Adrenal gland (tissue), 12 donors: ENCODE measurements around the gene INHBC. TPM values are rescaled to one million over a fixed set of nuclear protein-coding genes. Genes with fewer than 3 reads are reported as not detected.

ENCODE experiments used
- DNase-seq, 7 donors: peaks; one replicate each; pipeline ENCODE4 v3.0.0-alpha.2; 2019 to 2020
- H3K27ac ChIP-seq, 5 donors: fragments of 200-600 bp; sonication (generic) in 4 of 5; 1 replicate in 3 of 5; 2 replicates in 2 of 5; pipeline versions ENCODE4 v1.5.1 to v1.8.0; 2016 to 2020; ENCODE audit warnings: mild to moderate bottlenecking in 1 of 5
- H3K27me3 ChIP-seq: fragments of 200-600 bp; 2 replicates; pipeline ENCODE4 v1.8.0; 2021
- H3K36me3 ChIP-seq, 2 donors: fragments of 200-600 bp; replicated peaks in 1 of 2; 1 replicate in 1 of 2; 2 replicates in 1 of 2; pipeline versions ENCODE4 v1.5.1 to v1.8.0; 2018 to 2022
- H3K4me1 ChIP-seq, 2 donors: fragments of 200-600 bp; replicated peaks in 1 of 2; 1 replicate in 1 of 2; 2 replicates in 1 of 2; pipeline versions ENCODE4 v1.5.1 to v1.8.0; 2018 to 2021
- H3K4me3 ChIP-seq, 4 donors: fragments of 200-600 bp; sonication (generic) in 3 of 4; one replicate each; pipeline ENCODE4 v1.5.1; 2016 to 2018
- H3K9me3 ChIP-seq, 3 donors: fragments of 200-600 bp; sonication (generic) in 1 of 3; replicated peaks in 1 of 3; 1 replicate in 2 of 3; 2 replicates in 1 of 3; pipeline versions ENCODE4 v1.5.1 to v1.8.0; 2016 to 2021
- CTCF ChIP-seq, 6 experiments: fragments of 450-650 bp in 4 of 6; fragments of 200-600 bp in 2 of 6; sonication (generic) in 1 of 6; IDR thresholded peaks; 1 replicate in 5 of 6; 2 replicates in 1 of 6; pipeline versions ENCODE4 v1.5.1 to v1.8.0; 2016 to 2021; ENCODE audit warnings: antibody characterized with exemption in 6 of 6, mild to moderate bottlenecking in 2 of 6, moderate library complexity in 1 of 6
- POLR2A ChIP-seq, 2 donors: fragments of 450-650 bp; IDR thresholded peaks; one replicate each; pipeline ENCODE4 v1.6.1; 2017; ENCODE audit warnings: antibody characterized with exemption in 2 of 2, mild to moderate bottlenecking in 2 of 2, moderate library complexity in 1 of 2
- WGBS, 4 donors: extraction: QIAGEN DNeasy Blood & Tissue Kit in 2 of 4; methylation state at CpG; one replicate each; pipeline versions ENCODE4 v1.1.5 to v1.1.7; 2013 to 2017; 5-methylcytosine and 5-hydroxymethylcytosine counted together
- intact Hi-C, 2 donors: fragments of 100-400 bp; cut with DNase I; formaldehyde crosslinking; loops; one replicate each; pipeline versions ENCODE4 v1.14.1 to v1.15.0; 2022 to 2023
- polyA plus RNA-seq, 3 donors: library from polyadenylated mRNA; stranded (reverse); fragments of 200-250 nt in 2 of 3; fragments of 350-450 nt in 1 of 3; fragmentation: Illumina TruSeq in 1 of 3; extraction: RNeasy Lipid Tissue Mini Kit (QIAGEN cat#74804) in 1 of 3; gene quantifications; one replicate each; pipeline ENCODE4 v1.2.3, GENCODE V29; 2013 to 2014
- total RNA-seq, 9 donors: library from RNA; depleted of rRNA in 4 of 9; stranded (reverse); fragments of >200 nt in 4 of 9; fragments of 120-200 nt in 1 of 9; fragmentation: NEBNext Ultra II Directional in 1 of 9; extraction: Animal tissue kit (Norgen Biotek cat#: 25700) in 1 of 9; gene quantifications; one replicate each; pipeline versions ENCODE4 v1.1.0 to v1.2.4, GENCODE V29; 2013 to 2023
- donor health status: healthy with polysubstance abuse.
- donor health status: Bipolar disorder and iron deficiency.
- donor health status: DM: yes; HTN: yes; CAD: no.
- donor health status: DM: no; HTN: no; CAD: no.
- donor health status: DM: no; HTN: no; CAD: no.
- donor health status: DM: yes; HTN: yes; CAD: no.

The INHBC gene
- total and polyA plus RNA-seq, 12 donors: not detected

GRCh38 chr12:57446292-57446960 is 11.8 kb downstream of the INHBC start:
- no peaks in the 10 kb centered on the region for H3K36me3 ChIP-seq
- no peak overlapping the region for H3K27ac ChIP-seq
- intact Hi-C loops: no loop called here
- WGBS, 4 donors: 84 to 97% (median 93%) methylated on average over 6 of the region's 6 CpGs
- no peaks in the 10 kb centered on the region for H3K27me3 ChIP-seq
- no peaks in the 10 kb centered on the region for H3K9me3 ChIP-seq
- no peak overlapping the region for H3K4me3 ChIP-seq
- no peaks in the 10 kb centered on the region for H3K4me1 ChIP-seq
- TF ChIP-seq POLR2A (IDR thresholded peaks at IDR 0.05) (no peak), CTCF (IDR thresholded peaks at IDR 0.05) (no peak)
- no peak for DNase-seq

- intact Hi-C loops: no loop called here
- H3K27me3 ChIP-seq: no peaks in the 10 kb centered on the region
- no peaks in the 10 kb centered on the region for H3K4me1 ChIP-seq
- no peak for DNase-seq
- 78 to 87% (median 82%) methylated on average over 2 of the region's 2 CpGs for WGBS, 4 donors
- TF ChIP-seq CTCF (IDR thresholded peaks at IDR 0.05) (no peak), POLR2A (IDR thresholded peaks at IDR 0.05) (no peak)
- no peak overlapping the region for H3K27ac ChIP-seq
- H3K4me3 ChIP-seq: no peak overlapping the region
- H3K36me3 ChIP-seq: no peaks in the 10 kb centered on the region
- no peaks in the 10 kb centered on the region for H3K9me3 ChIP-seq
These were observed 14.1 kb downstream of the INHBC start for GRCh38 chr12:57448669-57449068.

- Histone ChIP-seq H3K27me3 (no peaks in the 10 kb centered on the region), H3K4me3 (no peak overlapping the region), H3K4me1 (no peaks in the 10 kb centered on the region), H3K27ac (no peak overlapping the region), H3K9me3 (no peaks in the 10 kb centered on the region), H3K36me3 (no peaks in the 10 kb centered on the region)
- 94 to 95% (median 94%) methylated on average over 6 to 7 of the region's 7 CpGs; no CpG with 5 or more reads in 1 of the 4 donors for WGBS, 4 donors
- no peak for DNase-seq
- intact Hi-C loops: no loop called here
- TF ChIP-seq POLR2A (IDR thresholded peaks at IDR 0.05) (no peak), CTCF (IDR thresholded peaks at IDR 0.05) (no peak)
These were observed 14.8 kb downstream of the INHBC start for GRCh38 chr12:57449375-57449774.

- Histone ChIP-seq H3K9me3 (no peaks in the 10 kb centered on the region), H3K27ac (no peak overlapping the region), H3K4me3 (no peak overlapping the region), H3K36me3 (no peaks in the 10 kb centered on the region), H3K4me1 (no peaks in the 10 kb centered on the region), H3K27me3 (no peaks in the 10 kb centered on the region)
- 76 to 86% (median 84%) methylated on average over 3 of the region's 3 CpGs for WGBS, 4 donors
- intact Hi-C loops: loop anchor here (5.0 kb wide), 3 partner anchors 143 to 238 kb away; no protein-coding TSS in a partner anchor
- DNase-seq: no peak
- TF ChIP-seq POLR2A (IDR thresholded peaks at IDR 0.05): no peak
- TF ChIP-seq CTCF (IDR thresholded peaks at IDR 0.05): no peak
These were observed 15.5 kb downstream of the INHBC start for GRCh38 chr12:57450057-57450456.
